ENCODE measurements around the gene PRUNE1. TPM values are rescaled to one million over a fixed set of nuclear protein-coding genes. Genes with fewer than 3 reads are reported as not detected.

Gene PRUNE1
- total and polyA plus RNA-seq, 4 donors, result 10.5 to 16.8 (median 14.8) TPM

DNA sequence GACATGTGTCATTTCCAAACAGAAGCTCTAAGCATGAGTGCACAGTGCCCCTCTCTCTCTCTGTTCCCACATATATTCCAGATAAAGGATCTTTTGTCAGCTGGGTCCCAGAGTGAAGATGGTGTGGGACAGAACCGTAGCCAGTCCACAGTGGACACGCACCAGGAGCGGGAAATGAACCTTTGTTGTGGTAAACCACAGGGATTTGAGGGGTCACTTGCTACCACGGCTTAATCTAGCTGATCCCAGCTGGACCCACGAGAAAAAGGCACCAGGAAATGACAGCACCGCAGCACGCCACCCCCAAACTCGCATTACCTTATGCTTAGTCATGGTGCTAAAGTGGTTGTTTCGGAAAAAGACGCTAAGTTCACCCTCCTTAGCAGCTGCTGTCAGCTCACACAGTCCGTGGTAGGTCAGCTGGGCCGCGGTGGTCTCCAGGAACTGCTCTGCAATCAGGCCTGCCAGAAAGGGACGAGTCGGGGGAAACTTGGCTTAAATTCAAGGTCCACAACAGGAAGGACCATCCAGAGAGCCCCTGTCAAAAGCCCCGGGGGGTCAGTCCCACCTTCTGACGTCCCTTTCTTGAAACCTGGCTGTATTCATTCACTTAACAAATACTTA is 9.1 kb upstream of the PRUNE1 start:
- no peak overlapping the region for H3K4me3 ChIP-seq (ENCODE audit: low read length in 2 of 2)
- H3K27me3 ChIP-seq (ENCODE audit: control insufficient read depth in 1 of 2, insufficient read depth in 2 of 2, low read length in 1 of 2), result no peaks in the 10 kb centered on the region
- H3K27ac ChIP-seq (ENCODE audit: low read depth in 1 of 2, low read length in 2 of 2), result no peak overlapping the region
- DNase-seq (no peak), ATAC-seq (ENCODE audit: low FRiP score) (no peak)
- H3K4me1 ChIP-seq (ENCODE audit: control insufficient read depth in 1 of 2, insufficient read depth in 2 of 2, low read length in 2 of 2), result no peaks in the 10 kb centered on the region
- WGBS, 2 donors, result 83% methylated on average over 17 of the region's 17 CpGs
- no peaks in the 10 kb centered on the region for H3K9me3 ChIP-seq (ENCODE audit: control insufficient read depth, low read length)
- H3K36me3 ChIP-seq (ENCODE audit: control insufficient read depth in 1 of 2, insufficient read depth in 2 of 2, low read length in 1 of 2), result peaks cover 0 to 7% of the 10 kb centered on the region in 2 donors
- intact Hi-C loops (cut with DNase I), result no loop called here

DNA sequence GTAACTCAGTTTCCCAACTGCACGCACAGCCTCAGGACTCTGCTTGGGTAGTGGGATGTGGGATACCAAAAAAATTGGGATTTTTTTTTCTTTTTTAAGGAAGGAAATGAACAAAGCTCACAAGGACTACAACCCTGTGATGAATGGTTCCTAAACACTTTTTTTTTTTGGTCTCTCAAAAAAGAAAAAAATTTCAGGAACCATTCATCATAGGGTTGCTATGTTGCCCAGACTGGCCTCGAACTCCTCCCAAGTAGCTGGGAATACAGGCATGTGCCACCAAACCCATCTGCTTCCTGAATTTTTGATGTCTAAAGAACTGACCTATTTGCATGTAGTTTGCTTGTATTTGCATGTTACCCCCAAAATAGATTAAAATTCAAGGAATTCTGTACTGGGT is 8.3 kb upstream of the PRUNE1 start:
- WGBS, 2 donors, result 80 to 83% methylated on average over 2 of the region's 2 CpGs
- H3K4me3 ChIP-seq (ENCODE audit: low read length in 2 of 2), result no peak overlapping the region
- H3K36me3 ChIP-seq (ENCODE audit: control insufficient read depth in 1 of 2, insufficient read depth in 2 of 2, low read length in 1 of 2), result peaks cover 0 to 7% of the 10 kb centered on the region in 2 donors
- ATAC-seq (ENCODE audit: low FRiP score), result no peak
- DNase-seq, result no peak
- no peaks in the 10 kb centered on the region for H3K27me3 ChIP-seq (ENCODE audit: control insufficient read depth in 1 of 2, insufficient read depth in 2 of 2, low read length in 1 of 2)
- H3K27ac ChIP-seq (ENCODE audit: low read depth in 1 of 2, low read length in 2 of 2), result no peak overlapping the region
- no peaks in the 10 kb centered on the region for H3K9me3 ChIP-seq (ENCODE audit: control insufficient read depth, low read length)
- intact Hi-C loops (cut with DNase I), result no loop called here
- no peaks in the 10 kb centered on the region for H3K4me1 ChIP-seq (ENCODE audit: control insufficient read depth in 1 of 2, insufficient read depth in 2 of 2, low read length in 2 of 2)

DNA sequence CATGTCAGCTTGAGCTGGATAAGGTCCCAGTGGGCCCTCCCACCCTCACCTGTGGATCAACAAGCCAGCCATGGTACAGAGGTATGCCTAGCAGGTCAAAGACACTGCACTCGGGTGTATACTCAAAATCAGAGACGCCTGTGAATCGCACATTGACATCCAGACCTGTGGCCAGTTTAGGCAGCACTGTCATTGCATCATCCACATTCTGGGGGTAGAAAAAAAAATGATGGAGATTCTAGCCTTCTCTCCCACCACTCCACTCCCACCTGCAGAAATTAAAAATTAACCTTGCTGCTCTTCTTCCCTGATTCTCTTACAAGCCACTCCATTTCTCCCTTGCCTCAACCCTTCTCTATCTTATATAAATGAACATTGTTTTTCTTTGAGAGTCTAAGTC is 7.8 kb upstream of the PRUNE1 start:
- intact Hi-C loops (cut with DNase I), result no loop called here
- no peak overlapping the region for H3K27ac ChIP-seq (ENCODE audit: low read depth in 1 of 2, low read length in 2 of 2)
- no peak for DNase-seq
- WGBS, 2 donors, result 92 to 95% methylated on average over 3 of the region's 3 CpGs
- peaks cover 0 to 7% of the 10 kb centered on the region in 2 donors for H3K36me3 ChIP-seq (ENCODE audit: control insufficient read depth in 1 of 2, insufficient read depth in 2 of 2, low read length in 1 of 2)
- H3K4me1 ChIP-seq (ENCODE audit: control insufficient read depth in 1 of 2, insufficient read depth in 2 of 2, low read length in 2 of 2), result no peaks in the 10 kb centered on the region
- no peak for ATAC-seq (ENCODE audit: low FRiP score)
- H3K27me3 ChIP-seq (ENCODE audit: control insufficient read depth in 1 of 2, insufficient read depth in 2 of 2, low read length in 1 of 2), result no peaks in the 10 kb centered on the region
- H3K4me3 ChIP-seq (ENCODE audit: low read length in 2 of 2), result no peak overlapping the region
- no peaks in the 10 kb centered on the region for H3K9me3 ChIP-seq (ENCODE audit: control insufficient read depth, low read length)

DNA sequence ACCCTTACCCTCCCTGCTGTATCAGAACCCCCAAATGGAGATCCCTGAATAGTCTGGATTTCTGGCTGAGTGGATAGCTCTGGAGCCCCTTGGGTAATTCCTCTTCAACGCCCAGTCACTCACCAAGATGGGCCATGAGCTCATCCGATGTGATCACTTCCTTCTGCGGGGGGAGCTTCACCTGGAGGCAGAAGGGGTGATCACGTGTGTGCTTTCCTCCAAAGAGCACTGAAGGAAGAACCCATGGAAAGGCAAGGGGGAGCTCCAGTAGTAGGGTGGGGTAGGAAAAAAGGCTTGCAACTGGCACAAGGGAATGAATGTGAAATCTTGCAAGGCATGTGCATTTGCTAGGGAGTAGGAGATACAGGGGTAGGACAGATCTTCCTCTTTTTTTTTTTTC is 6.6 kb upstream of the PRUNE1 start:
- Histone ChIP-seq H3K4me1 (ENCODE audit: control insufficient read depth in 1 of 2, insufficient read depth in 2 of 2, low read length in 2 of 2) (peaks cover 0 to 2% of the 10 kb centered on the region in 2 donors), H3K27ac (ENCODE audit: low read depth in 1 of 2, low read length in 2 of 2) (no peak overlapping the region), H3K27me3 (ENCODE audit: control insufficient read depth in 1 of 2, insufficient read depth in 2 of 2, low read length in 1 of 2) (no peaks in the 10 kb centered on the region), H3K36me3 (ENCODE audit: control insufficient read depth in 1 of 2, insufficient read depth in 2 of 2, low read length in 1 of 2) (peaks cover 0 to 7% of the 10 kb centered on the region in 2 donors), H3K4me3 (ENCODE audit: low read length in 2 of 2) (no peak overlapping the region), H3K9me3 (ENCODE audit: control insufficient read depth, low read length) (no peaks in the 10 kb centered on the region)
- DNase-seq, result no peak
- no peak for ATAC-seq (ENCODE audit: low FRiP score)
- WGBS, 2 donors, result 83% methylated on average over 4 of the region's 4 CpGs
- intact Hi-C loops (cut with DNase I), result loop anchor here in 1 of 2 donors (1.0 kb wide), 1 partner anchor 18 kb away; no protein-coding TSS in a partner anchor

GRCh38 chr1:151002051-151002450 is 6.2 kb upstream of the PRUNE1 start:
- H3K4me1 ChIP-seq (ENCODE audit: control insufficient read depth in 1 of 2, insufficient read depth in 2 of 2, low read length in 2 of 2), result peaks cover 0 to 2% of the 10 kb centered on the region in 2 donors
- peaks cover 0 to 7% of the 10 kb centered on the region in 2 donors for H3K36me3 ChIP-seq (ENCODE audit: control insufficient read depth in 1 of 2, insufficient read depth in 2 of 2, low read length in 1 of 2)
- ATAC-seq (ENCODE audit: low FRiP score) (no peak), DNase-seq (no peak)
- 75 to 83% methylated on average over 3 of the region's 3 CpGs for WGBS, 2 donors
- no peak overlapping the region for H3K4me3 ChIP-seq (ENCODE audit: low read length in 2 of 2)
- no peaks in the 10 kb centered on the region for H3K9me3 ChIP-seq (ENCODE audit: control insufficient read depth, low read length)
- no peaks in the 10 kb centered on the region for H3K27me3 ChIP-seq (ENCODE audit: control insufficient read depth in 1 of 2, insufficient read depth in 2 of 2, low read length in 1 of 2)
- no peak overlapping the region for H3K27ac ChIP-seq (ENCODE audit: low read depth in 1 of 2, low read length in 2 of 2)
- intact Hi-C loops (cut with DNase I), result loop anchor here in 1 of 2 donors (1.0 kb wide), 1 partner anchor 19 kb away; no protein-coding TSS in a partner anchor

DNA sequence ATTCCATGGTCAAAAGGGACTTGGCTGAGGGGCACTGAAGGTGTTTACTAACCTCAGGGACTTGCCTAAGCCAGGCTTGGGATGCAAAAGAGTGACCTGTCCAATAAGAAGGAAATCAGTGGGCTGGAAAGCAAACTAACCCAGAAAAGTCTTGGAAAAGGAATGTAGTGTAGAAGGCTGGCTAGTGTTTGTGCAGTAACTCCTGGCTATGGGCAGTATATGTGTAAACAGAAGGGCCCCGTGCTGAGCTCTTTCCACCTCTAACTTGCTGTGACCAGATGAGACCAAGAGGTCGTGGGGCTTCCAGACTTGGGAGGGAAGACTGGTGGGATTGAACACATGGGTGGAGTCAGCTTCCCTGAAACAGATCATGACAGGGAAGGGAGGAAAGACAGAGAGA is 5.6 kb upstream of the PRUNE1 start:
- H3K9me3 ChIP-seq (ENCODE audit: control insufficient read depth, low read length), result no peaks in the 10 kb centered on the region
- peaks cover 0 to 5% of the 10 kb centered on the region in 2 donors for H3K36me3 ChIP-seq (ENCODE audit: control insufficient read depth in 1 of 2, insufficient read depth in 2 of 2, low read length in 1 of 2)
- H3K4me3 ChIP-seq (ENCODE audit: low read length in 2 of 2), result no peak overlapping the region
- ATAC-seq (ENCODE audit: low FRiP score) (no peak), DNase-seq (no peak)
- peaks cover 0 to 2% of the 10 kb centered on the region in 2 donors for H3K4me1 ChIP-seq (ENCODE audit: control insufficient read depth in 1 of 2, insufficient read depth in 2 of 2, low read length in 2 of 2)
- 17 to 29% methylated on average over 2 of the region's 2 CpGs for WGBS, 2 donors
- H3K27ac ChIP-seq (ENCODE audit: low read depth in 1 of 2, low read length in 2 of 2), result no peak overlapping the region
- H3K27me3 ChIP-seq (ENCODE audit: control insufficient read depth in 1 of 2, insufficient read depth in 2 of 2, low read length in 1 of 2), result no peaks in the 10 kb centered on the region
- intact Hi-C loops (cut with DNase I), result loop anchor here in 1 of 2 donors (1.0 kb wide), 1 partner anchor 19 kb away; no protein-coding TSS in a partner anchor

- ATAC-seq (ENCODE audit: low FRiP score) (no peak), DNase-seq (no peak)
- no peak overlapping the region for H3K27ac ChIP-seq (ENCODE audit: low read depth in 1 of 2, low read length in 2 of 2)
- peaks cover 0 to 2% of the 10 kb centered on the region in 2 donors for H3K4me1 ChIP-seq (ENCODE audit: control insufficient read depth in 1 of 2, insufficient read depth in 2 of 2, low read length in 2 of 2)
- H3K27me3 ChIP-seq (ENCODE audit: control insufficient read depth in 1 of 2, insufficient read depth in 2 of 2, low read length in 1 of 2), result no peaks in the 10 kb centered on the region
- no peak overlapping the region for H3K4me3 ChIP-seq (ENCODE audit: low read length in 2 of 2)
- H3K36me3 ChIP-seq (ENCODE audit: control insufficient read depth in 1 of 2, insufficient read depth in 2 of 2, low read length in 1 of 2), result no peaks in the 10 kb centered on the region
- H3K9me3 ChIP-seq (ENCODE audit: control insufficient read depth, low read length), result no peaks in the 10 kb centered on the region
- intact Hi-C loops (cut with DNase I), result no loop called here
Observed at GRCh38 chr1:151003180-151003579, 5.1 kb upstream of the PRUNE1 start.

GRCh38 chr1:151005729-151006319 is 2.4 kb upstream of the PRUNE1 start:
- H3K36me3 ChIP-seq (ENCODE audit: control insufficient read depth in 1 of 2, insufficient read depth in 2 of 2, low read length in 1 of 2), result no peaks in the 10 kb centered on the region
- intact Hi-C loops (cut with DNase I), result loop anchor here in 1 of 2 donors (5.0 kb wide), 2 partner anchors 34 to 51 kb away; partner anchors contain the start of genes CDC42SE1 and CERS2
- no peak for ATAC-seq (ENCODE audit: low FRiP score)
- H3K4me1 ChIP-seq (ENCODE audit: control insufficient read depth in 1 of 2, insufficient read depth in 2 of 2, low read length in 2 of 2), result peaks cover 0 to 2% of the 10 kb centered on the region in 2 donors
- 1% methylated on average over 4 of the region's 4 CpGs for WGBS, 2 donors
- peak overlapping the region; percentile 78 to 88 for H3K4me3 ChIP-seq (ENCODE audit: low read length in 2 of 2)
- peak overlapping the region in 1 of 2 donors; percentile 29 for H3K27ac ChIP-seq (ENCODE audit: low read depth in 1 of 2, low read length in 2 of 2)
- DNase-seq, result no peak
- no peaks in the 10 kb centered on the region for H3K27me3 ChIP-seq (ENCODE audit: control insufficient read depth in 1 of 2, insufficient read depth in 2 of 2, low read length in 1 of 2)
- no peaks in the 10 kb centered on the region for H3K9me3 ChIP-seq (ENCODE audit: control insufficient read depth, low read length)
